HUES48 (cell line): ENCODE data around the gene SLC12A9.
"Not testable (repeated sequence)": the region's sequence is repeated elsewhere in the genome, so short reads cannot be mapped to it uniquely, and the experiment has no call there.

Source experiments
- H3K27ac ChIP-seq: one replicate; pipeline ENCODE4 v1.7.0; 2013; ENCODE audit warnings: low read depth, low read length, inconsistent platforms
- H3K27me3 ChIP-seq: 2 replicates; pipeline ENCODE4 v1.6.1; 2013; ENCODE audit warnings: mild to moderate bottlenecking, low read length; ENCODE audit not compliant: control insufficient read depth, insufficient read depth
- H3K36me3 ChIP-seq: 2 replicates; pipeline ENCODE4 v1.6.1; 2013; ENCODE audit warnings: low read length; ENCODE audit not compliant: control insufficient read depth, insufficient read depth
- H3K4me1 ChIP-seq: 2 replicates; pipeline ENCODE4 v1.6.1; 2013; ENCODE audit warnings: mild to moderate bottlenecking, low read length; ENCODE audit not compliant: control insufficient read depth, insufficient read depth
- H3K4me3 ChIP-seq: 2 replicates; pipeline ENCODE4 v1.5.1; 2013; ENCODE audit warnings: mild to moderate bottlenecking, low read depth, low read length
- H3K9ac ChIP-seq: 2 replicates; pipeline ENCODE4 v1.6.1; 2013; ENCODE audit warnings: mild to moderate bottlenecking, low read depth, low read length, moderate library complexity
- H3K9me3 ChIP-seq: 2 replicates; pipeline ENCODE4 v1.6.1; 2013; ENCODE audit warnings: low read length; ENCODE audit not compliant: control insufficient read depth, insufficient read depth

The SLC12A9 gene

GRCh38 chr7:100901921-100902332 is 49.4 kb downstream of the SLC12A9 start:
- no peaks in the 10 kb centered on the region for H3K27me3 ChIP-seq
- no peaks in the 10 kb centered on the region for H3K36me3 ChIP-seq
- no peaks in the 10 kb centered on the region for H3K4me1 ChIP-seq
- H3K9ac ChIP-seq, result no peak overlapping the region
- no peak overlapping the region for H3K27ac ChIP-seq
- H3K9me3 ChIP-seq, result no peaks in the 10 kb centered on the region
- no peak overlapping the region for H3K4me3 ChIP-seq

GRCh38 chr7:100902638-100903037 is 50.1 kb downstream of the SLC12A9 start:
- H3K27ac ChIP-seq, result no peak overlapping the region
- H3K4me1 ChIP-seq, result no peaks in the 10 kb centered on the region
- H3K4me3 ChIP-seq, result no peak overlapping the region
- no peaks in the 10 kb centered on the region for H3K36me3 ChIP-seq
- no peaks in the 10 kb centered on the region for H3K27me3 ChIP-seq
- H3K9me3 ChIP-seq, result no peaks in the 10 kb centered on the region
- H3K9ac ChIP-seq, result no peak overlapping the region

- Histone ChIP-seq H3K36me3 (no peaks in the 10 kb centered on the region), H3K4me3 (no peak overlapping the region), H3K27ac (no peak overlapping the region), H3K9ac (no peak overlapping the region), H3K27me3 (no peaks in the 10 kb centered on the region), H3K9me3 (no peaks in the 10 kb centered on the region), H3K4me1 (no peaks in the 10 kb centered on the region)
Observed at GRCh38 chr7:100908512-100908911, 56.0 kb downstream of the SLC12A9 start.

GRCh38 chr7:100910443-100910842 is 57.9 kb downstream of the SLC12A9 start:
- not testable (repeated sequence) for H3K9me3 ChIP-seq, H3K27me3 ChIP-seq, H3K27ac ChIP-seq, H3K36me3 ChIP-seq, H3K4me3 ChIP-seq, H3K9ac ChIP-seq, H3K4me1 ChIP-seq

GRCh38 chr7:100911484-100911883 is 59.0 kb downstream of the SLC12A9 start:
- Histone ChIP-seq H3K4me3 (no peak overlapping the region), H3K4me1 (no peaks in the 10 kb centered on the region), H3K9me3 (no peaks in the 10 kb centered on the region)

GRCh38 chr7:100914208-100914878 is 61.8 kb downstream of the SLC12A9 start:
- Histone ChIP-seq H3K9ac (no peak overlapping the region), H3K27ac (no peak overlapping the region), H3K4me3 (no peak overlapping the region), H3K4me1 (no peaks in the 10 kb centered on the region), H3K36me3 (no peaks in the 10 kb centered on the region), H3K27me3 (no peaks in the 10 kb centered on the region), H3K9me3 (no peaks in the 10 kb centered on the region)

More at GRCh38 chr7:100911484-100911883, 59.0 kb downstream of the SLC12A9 start:
- no peak overlapping the region for H3K9ac ChIP-seq
- H3K36me3 ChIP-seq, result no peaks in the 10 kb centered on the region
- no peaks in the 10 kb centered on the region for H3K27me3 ChIP-seq
- no peak overlapping the region for H3K27ac ChIP-seq

GRCh38 chr7:100914879-100915447 is 62.5 kb downstream of the SLC12A9 start:
- no peaks in the 10 kb centered on the region for H3K4me1 ChIP-seq
- no peaks in the 10 kb centered on the region for H3K9me3 ChIP-seq
- no peaks in the 10 kb centered on the region for H3K27me3 ChIP-seq
- no peak overlapping the region for H3K4me3 ChIP-seq
- H3K36me3 ChIP-seq, result no peaks in the 10 kb centered on the region
- no peak overlapping the region for H3K27ac ChIP-seq
- H3K9ac ChIP-seq, result no peak overlapping the region
